A549 (cell line): ENCODE results near the gene SERINC4.

Source experiments
- CEBPB ChIP-seq, 2 experiments: fragments of >200 bp in 1 of 2; sonication (Bioruptor Twin) in 1 of 2; formaldehyde crosslinking in 1 of 2; IDR thresholded peaks; 2 replicates each; pipeline ENCODE4 v1.6.1; 2012 to 2016
- CHD2 ChIP-seq: fragments of 150-350 bp; IDR thresholded peaks from 2 replicates; pipeline ENCODE4 v1.6.1; 2014; ENCODE audit warnings: low read length; ENCODE audit not compliant: partially characterized antibody
- CTCF ChIP-seq: fragments of >200 bp; sonication (Bioruptor Twin); formaldehyde crosslinking; IDR thresholded peaks from 3 replicates; pipeline ENCODE4 v1.5.1; 2016
- ELK1 ChIP-seq: fragments of 150-350 bp; IDR thresholded peaks from 2 replicates; pipeline ENCODE4 v1.6.1; 2014; ENCODE audit warnings: low read depth, mild to moderate bottlenecking, low read length
- MAX ChIP-seq: IDR thresholded peaks from 2 replicates; pipeline ENCODE4 v1.6.1; 2012
- POLR2A ChIP-seq: IDR thresholded peaks from 2 replicates; pipeline ENCODE4 v1.6.1; 2012; ENCODE audit warnings: mild to moderate bottlenecking, low read length
- REST ChIP-seq: fragments of 200-600 bp; sonication (generic); IDR thresholded peaks from 2 replicates; pipeline ENCODE4 v1.6.1; 2016; ENCODE audit warnings: antibody characterized with exemption, mild to moderate bottlenecking, moderate library complexity
- RFX5 ChIP-seq: fragments of 450-650 bp; IDR thresholded peaks from 2 replicates; pipeline ENCODE4 v1.7.1; 2014; ENCODE audit warnings: antibody characterized with exemption, mild to moderate bottlenecking, moderate library complexity
- USF2 ChIP-seq: fragments of 450-650 bp; IDR thresholded peaks from 2 replicates; pipeline ENCODE4 v1.6.1; 2014; ENCODE audit warnings: antibody characterized with exemption

- TF ChIP-seq POLR2A, result peak; percentile 66
- TF ChIP-seq CHD2, result no peak
- TF ChIP-seq ELK1, result no peak
- TF ChIP-seq CEBPB (IDR thresholded peaks at IDR 0.05), result no peak
- no peak for TF ChIP-seq CTCF
- 0 out of 2 replicates have a peak, but pooled peaks have one; percentile 21 for TF ChIP-seq RFX5
- no peak for TF ChIP-seq USF2
- TF ChIP-seq MAX, result peak; percentile 98
- no peak for TF ChIP-seq REST
Observed at GRCh38 chr15:43824302-43825246, 24.6 kb upstream of the SERINC4 start, which contains the start of gene MFAP1.
